ENCODE results near the gene TSN.

Gene TSN

DNA sequence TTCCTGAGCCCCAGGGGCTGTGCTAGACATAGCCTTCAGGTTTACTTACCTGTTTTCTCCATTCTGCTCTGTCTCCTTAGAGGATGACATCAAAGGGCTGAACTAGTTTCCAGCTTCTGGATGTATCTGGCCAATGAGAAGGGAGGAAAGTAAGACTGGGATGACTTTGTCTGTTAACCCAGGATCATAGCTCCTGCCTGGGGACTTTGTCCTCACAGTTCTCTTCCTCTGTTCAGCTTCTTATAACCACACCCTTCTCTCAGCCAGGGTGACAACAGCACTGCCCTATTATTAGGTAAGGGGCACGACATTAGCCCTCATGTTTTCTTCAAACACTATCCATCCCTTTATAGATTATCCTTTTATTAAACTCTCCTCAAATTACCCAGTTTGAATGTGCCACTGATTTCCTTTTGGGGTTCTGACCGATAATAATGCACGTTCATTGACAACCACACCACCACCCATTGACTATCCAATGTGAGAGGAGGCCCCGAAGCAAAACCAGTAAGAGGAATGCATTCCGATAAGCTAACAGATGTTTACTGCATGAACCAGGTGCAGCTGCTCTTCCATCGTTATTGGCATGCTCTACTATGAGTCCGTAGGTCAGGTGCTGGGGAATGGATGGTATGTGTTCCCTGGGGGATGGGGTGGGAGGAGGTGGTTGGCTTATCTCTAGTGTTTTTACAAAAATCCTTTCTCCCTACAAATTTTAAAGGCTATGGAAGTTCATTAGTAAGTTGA is 23.5 kb downstream of the TSN start:
- no peak for TF ChIP-seq ZSCAN16 (tag by site-specific recombination; IDR thresholded peaks at IDR 0.05)
- TF ChIP-seq ZNF548 (tag by site-specific recombination; IDR thresholded peaks at IDR 0.05), result no peak
- TF ChIP-seq MEIS1 (CRISPR knock-in tag; IDR thresholded peaks at IDR 0.05; ENCODE audit: borderline replicate concordance), result no peak
- TF ChIP-seq, protein P1, sequence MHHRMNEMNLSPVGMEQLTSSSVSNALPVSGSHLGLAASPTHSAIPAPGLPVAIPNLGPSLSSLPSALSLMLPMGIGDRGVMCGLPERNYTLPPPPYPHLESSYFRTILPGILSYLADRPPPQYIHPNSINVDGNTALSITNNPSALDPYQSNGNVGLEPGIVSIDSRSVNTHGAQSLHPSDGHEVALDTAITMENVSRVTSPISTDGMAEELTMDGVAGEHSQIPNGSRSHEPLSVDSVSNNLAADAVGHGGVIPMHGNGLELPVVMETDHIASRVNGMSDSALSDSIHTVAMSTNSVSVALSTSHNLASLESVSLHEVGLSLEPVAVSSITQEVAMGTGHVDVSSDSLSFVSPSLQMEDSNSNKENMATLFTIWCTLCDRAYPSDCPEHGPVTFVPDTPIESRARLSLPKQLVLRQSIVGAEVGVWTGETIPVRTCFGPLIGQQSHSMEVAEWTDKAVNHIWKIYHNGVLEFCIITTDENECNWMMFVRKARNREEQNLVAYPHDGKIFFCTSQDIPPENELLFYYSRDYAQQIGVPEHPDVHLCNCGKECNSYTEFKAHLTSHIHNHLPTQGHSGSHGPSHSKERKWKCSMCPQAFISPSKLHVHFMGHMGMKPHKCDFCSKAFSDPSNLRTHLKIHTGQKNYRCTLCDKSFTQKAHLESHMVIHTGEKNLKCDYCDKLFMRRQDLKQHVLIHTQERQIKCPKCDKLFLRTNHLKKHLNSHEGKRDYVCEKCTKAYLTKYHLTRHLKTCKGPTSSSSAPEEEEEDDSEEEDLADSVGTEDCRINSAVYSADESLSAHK (tag by site-specific recombination; IDR thresholded peaks at IDR 0.05), result no peak
- no peak for TF ChIP-seq ZNF658 (tag by site-specific recombination; IDR thresholded peaks at IDR 0.05)
- TF ChIP-seq ZNF121 (tag by site-specific recombination; IDR thresholded peaks at IDR 0.05), result no peak
- TF ChIP-seq ZNF114 (tag by site-specific recombination; IDR thresholded peaks at IDR 0.05), result no peak
- TF ChIP-seq ZNF169 (tag by site-specific recombination; IDR thresholded peaks at IDR 0.05), result no peak
- H3K36me3 ChIP-seq (ENCODE audit: control insufficient read depth in 2 of 2, insufficient read depth in 1 of 2, low read length in 2 of 2), result no peaks in the 10 kb centered on the region
- no peak overlapping the region for H3K27ac ChIP-seq (ENCODE audit: extremely low read depth, low read depth, low read length)
- H3K9me3 ChIP-seq (ENCODE audit: control insufficient read depth, insufficient read depth, low read depth, low read length), result no peaks in the 10 kb centered on the region
- H3K4me1 ChIP-seq (ENCODE audit: control insufficient read depth, insufficient read depth, low read length), result no peaks in the 10 kb centered on the region; the same call in 1 of the 2 replicates
- ChIA-PET CTCF (interaction anchor here (0.5 to 0.7 kb wide), 4 partner anchors 131 to 386 kb away, joined by 3 to 4 read pairs (median 4); no protein-coding TSS in a partner anchor), POLR2A (interaction anchor here (0.7 kb wide), 1 partner anchor 42 kb away, joined by 3 read pairs; the partner anchor contains the start of gene NIFK)
- H3K4me3 ChIP-seq (ENCODE audit: low read depth, low read length), result no peak overlapping the region

DNA sequence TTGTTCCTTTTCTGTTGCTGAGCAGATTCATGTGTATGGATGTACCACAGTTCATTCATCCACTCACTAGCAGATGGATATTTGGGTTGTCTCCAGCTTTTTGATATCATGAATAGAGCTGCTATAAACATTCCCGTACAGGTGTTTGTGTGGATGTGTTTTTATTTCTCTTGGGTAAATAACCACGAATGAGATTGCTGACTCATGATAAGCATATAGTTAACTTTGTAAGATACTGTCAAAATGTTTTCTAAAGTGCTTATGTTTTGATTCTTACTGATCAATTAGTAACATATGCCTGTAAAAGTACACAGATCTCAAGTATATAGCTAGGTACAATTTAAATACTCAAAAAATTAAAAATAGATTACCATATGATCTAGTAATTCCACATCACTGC is 27.7 kb downstream of the TSN start:
- no peaks in the 10 kb centered on the region for H3K36me3 ChIP-seq (ENCODE audit: control insufficient read depth in 2 of 2, insufficient read depth in 1 of 2, low read length in 2 of 2)
- no peaks in the 10 kb centered on the region for H3K9me3 ChIP-seq (ENCODE audit: control insufficient read depth, insufficient read depth, low read depth, low read length)
- no peaks in the 10 kb centered on the region for H3K4me1 ChIP-seq (ENCODE audit: control insufficient read depth, insufficient read depth, low read length)
- TF ChIP-seq, protein P2, sequence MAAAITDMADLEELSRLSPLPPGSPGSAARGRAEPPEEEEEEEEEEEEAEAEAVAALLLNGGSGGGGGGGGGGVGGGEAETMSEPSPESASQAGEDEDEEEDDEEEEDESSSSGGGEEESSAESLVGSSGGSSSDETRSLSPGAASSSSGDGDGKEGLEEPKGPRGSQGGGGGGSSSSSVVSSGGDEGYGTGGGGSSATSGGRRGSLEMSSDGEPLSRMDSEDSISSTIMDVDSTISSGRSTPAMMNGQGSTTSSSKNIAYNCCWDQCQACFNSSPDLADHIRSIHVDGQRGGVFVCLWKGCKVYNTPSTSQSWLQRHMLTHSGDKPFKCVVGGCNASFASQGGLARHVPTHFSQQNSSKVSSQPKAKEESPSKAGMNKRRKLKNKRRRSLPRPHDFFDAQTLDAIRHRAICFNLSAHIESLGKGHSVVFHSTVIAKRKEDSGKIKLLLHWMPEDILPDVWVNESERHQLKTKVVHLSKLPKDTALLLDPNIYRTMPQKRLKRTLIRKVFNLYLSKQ (tag by site-specific recombination; IDR thresholded peaks at IDR 0.05; ENCODE audit: borderline replicate concordance), result no peak
- no peak for TF ChIP-seq ZNF138 (tag by site-specific recombination; IDR thresholded peaks at IDR 0.05; ENCODE audit: borderline replicate concordance)
- TF ChIP-seq ZNF585B (tag by site-specific recombination; IDR thresholded peaks at IDR 0.05), result no peak
- TF ChIP-seq ZSCAN16 (tag by site-specific recombination; IDR thresholded peaks at IDR 0.05), result no peak
- TF ChIP-seq GFI1B (tag by site-specific recombination; IDR thresholded peaks at IDR 0.05), result no peak
- TF ChIP-seq ZNF10 (tag by site-specific recombination; IDR thresholded peaks at IDR 0.05), result no peak
- no peak for TF ChIP-seq ZNF626 (tag by site-specific recombination; IDR thresholded peaks at IDR 0.05)
- TF ChIP-seq RBAK (tag by site-specific recombination; IDR thresholded peaks at IDR 0.05), result no peak
- TF ChIP-seq, protein P3, sequence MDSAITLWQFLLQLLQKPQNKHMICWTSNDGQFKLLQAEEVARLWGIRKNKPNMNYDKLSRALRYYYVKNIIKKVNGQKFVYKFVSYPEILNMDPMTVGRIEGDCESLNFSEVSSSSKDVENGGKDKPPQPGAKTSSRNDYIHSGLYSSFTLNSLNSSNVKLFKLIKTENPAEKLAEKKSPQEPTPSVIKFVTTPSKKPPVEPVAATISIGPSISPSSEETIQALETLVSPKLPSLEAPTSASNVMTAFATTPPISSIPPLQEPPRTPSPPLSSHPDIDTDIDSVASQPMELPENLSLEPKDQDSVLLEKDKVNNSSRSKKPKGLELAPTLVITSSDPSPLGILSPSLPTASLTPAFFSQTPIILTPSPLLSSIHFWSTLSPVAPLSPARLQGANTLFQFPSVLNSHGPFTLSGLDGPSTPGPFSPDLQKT (IDR thresholded peaks at IDR 0.05; ENCODE audit: borderline replicate concordance, low read depth, low read length), result no peak
- no peak for TF ChIP-seq ZNF175 (tag by site-specific recombination; IDR thresholded peaks at IDR 0.05)
- no peak for TF ChIP-seq KLF10 (tag by site-specific recombination; IDR thresholded peaks at IDR 0.05)
- TF ChIP-seq, protein P4, sequence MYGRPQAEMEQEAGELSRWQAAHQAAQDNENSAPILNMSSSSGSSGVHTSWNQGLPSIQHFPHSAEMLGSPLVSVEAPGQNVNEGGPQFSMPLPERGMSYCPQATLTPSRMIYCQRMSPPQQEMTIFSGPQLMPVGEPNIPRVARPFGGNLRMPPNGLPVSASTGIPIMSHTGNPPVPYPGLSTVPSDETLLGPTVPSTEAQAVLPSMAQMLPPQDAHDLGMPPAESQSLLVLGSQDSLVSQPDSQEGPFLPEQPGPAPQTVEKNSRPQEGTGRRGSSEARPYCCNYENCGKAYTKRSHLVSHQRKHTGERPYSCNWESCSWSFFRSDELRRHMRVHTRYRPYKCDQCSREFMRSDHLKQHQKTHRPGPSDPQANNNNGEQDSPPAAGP (tag by site-specific recombination; IDR thresholded peaks at IDR 0.05), result no peak
- TF ChIP-seq MZF1 (tag by site-specific recombination; IDR thresholded peaks at IDR 0.05; ENCODE audit: borderline replicate concordance), result no peak
- no peak for TF ChIP-seq ZNF549 (tag by site-specific recombination; IDR thresholded peaks at IDR 0.05)
- TF ChIP-seq, protein P5, sequence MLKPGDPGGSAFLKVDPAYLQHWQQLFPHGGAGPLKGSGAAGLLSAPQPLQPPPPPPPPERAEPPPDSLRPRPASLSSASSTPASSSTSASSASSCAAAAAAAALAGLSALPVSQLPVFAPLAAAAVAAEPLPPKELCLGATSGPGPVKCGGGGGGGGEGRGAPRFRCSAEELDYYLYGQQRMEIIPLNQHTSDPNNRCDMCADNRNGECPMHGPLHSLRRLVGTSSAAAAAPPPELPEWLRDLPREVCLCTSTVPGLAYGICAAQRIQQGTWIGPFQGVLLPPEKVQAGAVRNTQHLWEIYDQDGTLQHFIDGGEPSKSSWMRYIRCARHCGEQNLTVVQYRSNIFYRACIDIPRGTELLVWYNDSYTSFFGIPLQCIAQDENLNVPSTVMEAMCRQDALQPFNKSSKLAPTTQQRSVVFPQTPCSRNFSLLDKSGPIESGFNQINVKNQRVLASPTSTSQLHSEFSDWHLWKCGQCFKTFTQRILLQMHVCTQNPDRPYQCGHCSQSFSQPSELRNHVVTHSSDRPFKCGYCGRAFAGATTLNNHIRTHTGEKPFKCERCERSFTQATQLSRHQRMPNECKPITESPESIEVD (tag by site-specific recombination; IDR thresholded peaks at IDR 0.05), result no peak
- POLR2A ChIA-PET, result no interaction called here
- CTCF ChIA-PET, result no interaction called here
- no peak overlapping the region for H3K27ac ChIP-seq (ENCODE audit: extremely low read depth, low read depth, low read length)
- no peak overlapping the region for H3K4me3 ChIP-seq (ENCODE audit: low read depth, low read length)

Data from HEK293 (cell line).